Medulla oblongata (tissue), 1 donor: ENCODE results near the gene MS4A1.
"Not testable (repeated sequence)": the region's sequence is repeated elsewhere in the genome, so short reads cannot be mapped to it uniquely, and the experiment has no call there.

Experiments
- DNase-seq: peaks from one replicate; pipeline ENCODE4 v3.0.0-alpha.2; 2015; ENCODE audit errors: extremely low spot score

MS4A1 gene

GRCh38 chr11:60502221-60502775 lies 46.7 kb downstream of the MS4A1 start:
- DNase-seq: no peak

GRCh38 chr11:60504219-60504905 lies 48.7 kb downstream of the MS4A1 start:
- DNase-seq: no peak

GRCh38 chr11:60509609-60510008 lies 54.0 kb downstream of the MS4A1 start:
- not testable (repeated sequence) for DNase-seq

GRCh38 chr11:60510209-60510608 lies 54.6 kb downstream of the MS4A1 start:
- DNase-seq: not testable (repeated sequence)

- no peak for DNase-seq
These were observed 55.7 kb downstream of the MS4A1 start for GRCh38 chr11:60511393-60511792.

GRCh38 chr11:60512651-60513225 lies 57.1 kb downstream of the MS4A1 start:
- DNase-seq: no peak

- no peak for DNase-seq
These were observed 58.1 kb downstream of the MS4A1 start for GRCh38 chr11:60513496-60514460.

- DNase-seq: no peak
These were observed 59.7 kb downstream of the MS4A1 start, which contains the start of gene MS4A13 for GRCh38 chr11:60515144-60515855. TSS of gene MS4A13 (plus strand) at chr11:60515392. CDS start at chr11:60518084, 2,692 bp downstream.
